Sigmoid colon (tissue), 7 donors: ENCODE results near the gene MDP1. TPM values are rescaled to one million over a fixed set of nuclear protein-coding genes. Genes with fewer than 3 reads are reported as not detected.

Experiments
- DNase-seq: peaks from one replicate; pipeline ENCODE4 v3.0.0-alpha.2; 2019
- H3K27ac ChIP-seq, 4 donors: fragments of 200-600 bp; sonication (generic); one replicate each; pipeline ENCODE4 v1.5.1; 2016 to 2019; ENCODE audit warnings: mild to moderate bottlenecking in 1 of 4
- H3K27me3 ChIP-seq, 3 donors: fragments of 200-600 bp; sonication (generic); one replicate each; pipeline ENCODE4 v1.5.1; 2019; ENCODE audit warnings: mild to moderate bottlenecking in 1 of 3
- H3K36me3 ChIP-seq, 4 donors: fragments of 200-600 bp; sonication (generic); one replicate each; pipeline ENCODE4 v1.5.1; 2016 to 2019
- H3K4me1 ChIP-seq, 4 donors: fragments of 200-600 bp; sonication (generic); one replicate each; pipeline ENCODE4 v1.5.1; 2017 to 2019
- H3K4me3 ChIP-seq, 4 donors: fragments of 200-600 bp; sonication (generic); one replicate each; pipeline ENCODE4 v1.5.1; 2017 to 2019; ENCODE audit warnings: mild to moderate bottlenecking in 2 of 4, moderate library complexity in 1 of 4
- H3K9me3 ChIP-seq, 4 donors: fragments of 200-600 bp in 3 of 4; sonication (generic) in 3 of 4; one replicate each; pipeline versions ENCODE4 v1.5.1 to v1.6.1; 2013 to 2019
- CTCF ChIP-seq, 4 experiments: fragments of 450-650 bp in 3 of 4; fragments of 200-600 bp in 1 of 4; IDR thresholded peaks; one replicate each; pipeline ENCODE4 v1.5.1; 2016 to 2019; ENCODE audit warnings: antibody characterized with exemption in 4 of 4, mild to moderate bottlenecking in 3 of 4, moderate library complexity in 2 of 4
- EP300 ChIP-seq, 4 donors: sonication (generic); formaldehyde crosslinking; IDR thresholded peaks; one replicate each; pipeline ENCODE4 v1.6.1; 2017; ENCODE audit warnings: antibody characterized with exemption in 4 of 4
- POLR2A ChIP-seq, 2 donors: fragments of 450-650 bp; IDR thresholded peaks; one replicate each; pipeline ENCODE4 v1.6.1; 2016; ENCODE audit warnings: antibody characterized with exemption in 2 of 2, mild to moderate bottlenecking in 2 of 2, moderate library complexity in 2 of 2
- POLR2AphosphoS5 ChIP-seq, 4 donors: sonication (generic); formaldehyde crosslinking; IDR thresholded peaks; one replicate each; pipeline ENCODE4 v1.6.1; 2017; ENCODE audit warnings: antibody characterized with exemption in 4 of 4
- WGBS, 2 donors: extraction: QIAGEN DNeasy Blood & Tissue Kit; methylation state at CpG; one replicate each; pipeline ENCODE4 v1.1.7; 2013; 5-methylcytosine and 5-hydroxymethylcytosine counted together
- intact Hi-C: fragments of 100-400 bp; cut with DNase I; formaldehyde crosslinking; loops from one replicate; pipeline ENCODE4 v1.15.1; 2023
- polyA plus RNA-seq, 3 donors: library from polyadenylated mRNA; stranded (reverse); fragments of 200-250 nt; gene quantifications; one replicate each; pipeline ENCODE4 v1.2.3, GENCODE V29; 2013
- total RNA-seq, 4 donors: library from RNA; depleted of rRNA; stranded (reverse); fragments of >200 nt; gene quantifications; one replicate each; pipeline ENCODE4 v1.1.0, GENCODE V29; 2016
- donor health status: healthy with polysubstance abuse.
- donor health status: Bipolar disorder and iron deficiency.
- donor health status: healthy.

Gene MDP1
- total and polyA plus RNA-seq, 7 donors: 15.1 to 34.2 (median 28.8) TPM

- WGBS, 2 donors: 85 to 92% methylated on average over 5 of the region's 5 CpGs
- no peak for TF ChIP-seq CTCF (IDR thresholded peaks at IDR 0.05)
- no peak for TF ChIP-seq POLR2AphosphoS5 (IDR thresholded peaks at IDR 0.05)
- TF ChIP-seq EP300 (IDR thresholded peaks at IDR 0.05): no peak
- TF ChIP-seq POLR2A (IDR thresholded peaks at IDR 0.05): no peak
- intact Hi-C loops: no loop called here
- no peak for DNase-seq
- H3K9me3 ChIP-seq: no peaks in the 10 kb centered on the region
- peaks cover 0 to 52% (median 44%) of the 10 kb centered on the region in 4 donors for H3K4me1 ChIP-seq
- no peak overlapping the region for H3K4me3 ChIP-seq
- peaks cover 30 to 70% (median 45%) of the 10 kb centered on the region in 4 donors for H3K36me3 ChIP-seq
- no peak overlapping the region for H3K27ac ChIP-seq
- H3K27me3 ChIP-seq: no peaks in the 10 kb centered on the region
Measured at GRCh38 chr14:24238123-24238522, 22.3 kb upstream of the MDP1 start.

DNA sequence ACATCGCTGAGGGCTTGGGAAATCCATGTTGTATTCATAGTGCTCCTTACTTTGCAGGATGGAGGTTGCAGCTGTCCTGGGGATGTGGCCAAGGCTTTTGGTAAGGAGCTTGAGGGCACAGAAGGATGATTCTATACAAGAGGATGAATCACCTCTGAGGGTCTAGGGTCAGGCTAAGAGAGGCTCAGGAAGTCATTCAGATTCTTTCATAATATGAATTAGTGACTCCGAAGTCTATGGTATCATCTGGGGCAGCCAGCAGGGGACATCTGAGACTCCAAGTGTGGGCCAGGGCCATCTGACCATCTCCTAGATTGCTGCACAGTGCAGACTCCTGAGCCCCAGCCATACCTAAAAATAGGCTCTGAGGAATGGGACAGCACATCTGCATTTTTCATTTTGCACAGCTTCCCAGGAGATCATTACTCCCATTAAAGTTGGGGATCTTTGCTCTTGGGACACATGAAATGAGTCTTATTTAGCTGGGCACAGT, 21.6 kb upstream of the MDP1 start:
- Histone ChIP-seq H3K4me1 (peaks cover 0 to 52% (median 45%) of the 10 kb centered on the region in 4 donors), H3K27ac (no peak overlapping the region)

DNA sequence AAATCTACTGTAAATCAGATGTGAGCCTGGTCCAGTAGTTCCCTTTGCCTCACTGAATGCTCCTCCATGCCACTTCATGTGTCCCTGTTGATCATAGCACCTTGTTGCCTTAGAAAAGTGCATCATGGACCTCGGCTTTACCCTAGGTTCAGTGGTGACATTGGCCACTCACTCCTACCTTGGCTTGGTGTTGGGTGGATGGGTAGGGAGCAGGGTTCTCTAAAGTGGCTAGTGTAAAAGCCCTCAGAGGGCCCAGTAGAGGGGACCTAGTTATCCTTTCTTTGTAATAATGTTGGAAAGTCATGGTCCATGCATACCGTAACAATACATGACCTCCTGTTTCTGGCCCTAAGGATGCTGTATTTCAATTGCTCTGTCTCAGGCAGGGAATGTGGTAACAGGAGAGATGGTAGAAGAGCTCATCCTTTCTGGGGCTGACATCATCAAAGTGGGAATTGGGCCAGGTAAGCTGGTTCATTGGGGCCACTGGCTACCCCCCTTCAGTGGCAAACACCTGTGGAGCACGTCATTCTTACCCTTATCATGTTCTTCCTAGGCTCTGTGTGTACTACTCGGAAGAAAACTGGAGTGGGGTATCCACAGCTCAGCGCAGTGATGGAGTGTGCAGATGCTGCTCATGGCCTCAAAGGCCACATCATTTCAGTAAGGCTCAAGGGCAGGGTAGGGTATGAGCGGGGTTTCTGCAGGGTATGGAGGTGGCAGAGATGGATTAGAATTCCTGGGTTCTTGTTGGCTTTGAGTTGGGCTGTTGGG, 21.0 kb upstream of the MDP1 start:
- Histone ChIP-seq H3K36me3 (peaks cover 30 to 70% (median 45%) of the 10 kb centered on the region in 4 donors), H3K27me3 (no peaks in the 10 kb centered on the region), H3K4me3 (no peak overlapping the region), H3K27ac (no peak overlapping the region), H3K9me3 (no peaks in the 10 kb centered on the region), H3K4me1 (peaks cover 0 to 52% (median 45%) of the 10 kb centered on the region in 4 donors)
- intact Hi-C loops: no loop called here
- DNase-seq: no peak
- WGBS, 2 donors: 93 to 97% methylated on average over 6 of the region's 6 CpGs
- TF ChIP-seq POLR2A (IDR thresholded peaks at IDR 0.05) (no peak), POLR2AphosphoS5 (IDR thresholded peaks at IDR 0.05) (no peak), EP300 (IDR thresholded peaks at IDR 0.05) (no peak)

More for the DNA sequence above, 21.6 kb upstream of the MDP1 start:
- no peak overlapping the region for H3K4me3 ChIP-seq
- H3K9me3 ChIP-seq: no peaks in the 10 kb centered on the region
- DNase-seq: no peak
- peaks cover 30 to 70% (median 45%) of the 10 kb centered on the region in 4 donors for H3K36me3 ChIP-seq
- intact Hi-C loops: no loop called here
- 92 to 97% methylated on average over 2 of the region's 2 CpGs for WGBS, 2 donors
- TF ChIP-seq POLR2A (IDR thresholded peaks at IDR 0.05) (no peak), POLR2AphosphoS5 (IDR thresholded peaks at IDR 0.05) (no peak), EP300 (IDR thresholded peaks at IDR 0.05) (no peak), CTCF (IDR thresholded peaks at IDR 0.05) (no peak)
- no peaks in the 10 kb centered on the region for H3K27me3 ChIP-seq

DNA sequence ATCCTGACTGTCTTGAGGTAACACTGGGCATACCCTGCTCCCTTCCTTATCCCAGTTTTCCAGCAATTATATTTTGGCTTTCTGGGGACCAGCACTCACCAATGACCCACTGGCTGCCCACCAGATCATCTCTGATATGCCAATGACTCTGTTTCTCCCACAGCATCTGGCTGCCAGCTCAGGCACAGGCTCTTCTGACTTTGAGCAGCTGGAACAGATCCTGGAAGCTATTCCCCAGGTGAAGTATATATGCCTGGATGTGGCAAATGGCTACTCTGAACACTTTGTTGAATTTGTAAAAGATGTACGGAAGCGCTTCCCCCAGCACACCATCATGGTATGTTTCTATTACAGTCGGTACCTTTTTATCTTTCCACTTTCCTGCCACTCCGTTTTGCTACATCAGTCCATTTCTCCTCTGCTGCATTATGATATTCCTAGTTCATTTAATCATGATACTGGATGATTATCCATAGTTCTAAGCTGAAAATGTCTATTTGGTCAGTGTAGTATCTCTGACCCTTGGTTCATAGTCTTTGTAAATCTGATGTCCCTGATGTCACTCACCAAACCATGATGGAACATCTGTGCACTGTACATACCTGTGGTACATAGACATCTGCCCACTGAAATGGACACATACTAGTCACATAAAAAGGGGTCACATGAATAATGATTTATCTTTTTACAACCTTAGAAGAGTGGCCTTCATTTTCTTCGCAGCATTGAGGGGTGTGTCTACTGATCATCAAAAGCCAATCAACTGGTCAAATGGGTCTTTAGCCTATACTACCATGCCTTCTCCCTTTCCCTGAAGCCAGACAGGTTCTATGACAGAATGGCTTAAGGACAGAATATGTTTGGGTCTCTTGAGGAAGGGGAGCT, 20.2 kb upstream of the MDP1 start:
- intact Hi-C loops: no loop called here
- TF ChIP-seq POLR2AphosphoS5 (IDR thresholded peaks at IDR 0.05) (no peak), POLR2A (IDR thresholded peaks at IDR 0.05) (no peak), EP300 (IDR thresholded peaks at IDR 0.05) (no peak), CTCF (IDR thresholded peaks at IDR 0.05) (no peak)
- Histone ChIP-seq H3K9me3 (no peaks in the 10 kb centered on the region), H3K27ac (no peak overlapping the region), H3K4me3 (no peak overlapping the region), H3K36me3 (peaks cover 30 to 67% (median 44%) of the 10 kb centered on the region in 4 donors), H3K27me3 (no peaks in the 10 kb centered on the region), H3K4me1 (peaks cover 0 to 51% (median 43%) of the 10 kb centered on the region in 4 donors)
- no peak for DNase-seq
- 92 to 94% methylated on average over 5 of the region's 5 CpGs for WGBS, 2 donors
